ENCODE data around the gene PER2. TPM values are rescaled to one million over a fixed set of nuclear protein-coding genes. Genes with fewer than 3 reads are reported as not detected.

PER2 gene
- total RNA-seq, 1 donor from 2014 or later, result 11.7 TPM

- H3K27me3 Mint-ChIP-seq (ENCODE audit: low read depth), result no peaks in the 10 kb centered on the region
- peaks cover 20% of the 10 kb centered on the region for H3K36me3 Mint-ChIP-seq
- no peak overlapping the region for H3K4me3 Mint-ChIP-seq
- no peaks in the 10 kb centered on the region for H3K9me3 Mint-ChIP-seq
- TF ChIP-seq CTCF (IDR thresholded peaks at IDR 0.05; ENCODE audit: unreplicated experiment), result no peak
- H3K27ac Mint-ChIP-seq, result no peak overlapping the region
- peaks cover 16% of the 10 kb centered on the region for H3K4me1 Mint-ChIP-seq
- DNase-seq (ENCODE audit: low spot score in 2 of 2, unreplicated experiment in 2 of 2), result no peak
Measured at GRCh38 chr2:238264072-238264460, 24.3 kb downstream of the PER2 start.

- TF ChIP-seq CTCF (IDR thresholded peaks at IDR 0.05; ENCODE audit: unreplicated experiment), result peak; percentile 80
- Mint-ChIP-seq H3K9me3 (no peaks in the 10 kb centered on the region), H3K36me3 (peaks cover 20% of the 10 kb centered on the region), H3K27me3 (ENCODE audit: low read depth) (no peaks in the 10 kb centered on the region), H3K4me3 (no peak overlapping the region), H3K4me1 (peaks cover 16% of the 10 kb centered on the region), H3K27ac (no peak overlapping the region)
- peak; percentile 62 to 84 for DNase-seq (ENCODE audit: low spot score in 2 of 2, unreplicated experiment in 2 of 2)
Measured at GRCh38 chr2:238263204-238264071, 25.0 kb downstream of the PER2 start.

GRCh38 chr2:238262496-238263122 lies 25.8 kb downstream of the PER2 start:
- Mint-ChIP-seq H3K4me3 (no peak overlapping the region), H3K27ac (no peak overlapping the region), H3K4me1 (peaks cover 16% of the 10 kb centered on the region), H3K36me3 (peaks cover 22% of the 10 kb centered on the region), H3K27me3 (ENCODE audit: low read depth) (no peaks in the 10 kb centered on the region), H3K9me3 (no peaks in the 10 kb centered on the region)
- DNase-seq (ENCODE audit: low spot score in 2 of 2, unreplicated experiment in 2 of 2), result no peak
- TF ChIP-seq CTCF (IDR thresholded peaks at IDR 0.05; ENCODE audit: unreplicated experiment), result no peak

GRCh38 chr2:238261718-238262375 lies 26.6 kb downstream of the PER2 start:
- no peak for TF ChIP-seq CTCF (IDR thresholded peaks at IDR 0.05; ENCODE audit: unreplicated experiment)
- no peaks in the 10 kb centered on the region for H3K27me3 Mint-ChIP-seq (ENCODE audit: low read depth)
- no peaks in the 10 kb centered on the region for H3K9me3 Mint-ChIP-seq
- DNase-seq (ENCODE audit: low spot score in 2 of 2, unreplicated experiment in 2 of 2), result no peak
- H3K27ac Mint-ChIP-seq, result no peak overlapping the region
- peaks cover 16% of the 10 kb centered on the region for H3K4me1 Mint-ChIP-seq
- H3K4me3 Mint-ChIP-seq, result no peak overlapping the region
- peaks cover 15% of the 10 kb centered on the region for H3K36me3 Mint-ChIP-seq

- no peaks in the 10 kb centered on the region for H3K27me3 Mint-ChIP-seq (ENCODE audit: low read depth)
- no peak for DNase-seq (ENCODE audit: low spot score in 2 of 2, unreplicated experiment in 2 of 2)
- peaks cover 16% of the 10 kb centered on the region for H3K4me1 Mint-ChIP-seq
- no peak for TF ChIP-seq CTCF (IDR thresholded peaks at IDR 0.05; ENCODE audit: unreplicated experiment)
- no peak overlapping the region for H3K4me3 Mint-ChIP-seq
- H3K27ac Mint-ChIP-seq, result no peak overlapping the region
- no peaks in the 10 kb centered on the region for H3K9me3 Mint-ChIP-seq
- H3K36me3 Mint-ChIP-seq, result peaks cover 17% of the 10 kb centered on the region
Measured at GRCh38 chr2:238260883-238261282, 27.5 kb downstream of the PER2 start.

Data from mesothelial cell of epicardium (in vitro differentiated cells).